MCF 10A (cell line): ENCODE measurements around the gene ADI1. TPM values are rescaled to one million over a fixed set of nuclear protein-coding genes. Genes with fewer than 3 reads are reported as not detected.

Source experiments
- BruUV-seq: library from RNA; stranded (reverse); fragments of 400-500 nt; replicated peaks from 2 replicates; lab custom pipeline; 2021; lab: Mats Ljungman, UMichigan
- CTCF ChIA-PET: fragments of 300-600 bp; sonication (Branson Sonifier 250); formaldehyde crosslinking; extraction: SDS; loops from one replicate; lab custom pipeline; 2021; ENCODE audit warnings: antibody characterized with exemption, inconsistent platforms; lab: Yijun Ruan, JAX
- POLR2A ChIA-PET: fragments of 300-600, 350-650 bp; sonication (Branson Sonifier 250); formaldehyde crosslinking; extraction: SDS; loops from one replicate; lab custom pipeline; 2020; ENCODE audit warnings: antibody characterized with exemption, inconsistent platforms; lab: Yijun Ruan, JAX
- DNase-seq: peaks from one replicate; pipeline ENCODE4 v3.0.0-alpha.2; 2018; ENCODE audit not compliant: unreplicated experiment
- H3K27ac Mint-ChIP-seq: one replicate; pipeline ENCODE4 v1.8.0; 2022; ENCODE audit warnings: mild to moderate bottlenecking, low read depth, mixed read lengths; ENCODE audit not compliant: unreplicated experiment
- H3K27me3 Mint-ChIP-seq: one replicate; pipeline ENCODE4 v1.8.0; 2022; ENCODE audit warnings: mixed read lengths; ENCODE audit not compliant: insufficient read depth, unreplicated experiment
- H3K36me3 Mint-ChIP-seq: one replicate; pipeline ENCODE4 v1.8.0; 2022; ENCODE audit warnings: mild to moderate bottlenecking, moderate library complexity, mixed read lengths; ENCODE audit not compliant: insufficient read depth, unreplicated experiment
- H3K4me1 Mint-ChIP-seq: one replicate; pipeline ENCODE4 v1.8.0; 2022; ENCODE audit warnings: mixed read lengths; ENCODE audit not compliant: insufficient read depth, unreplicated experiment
- H3K4me3 Mint-ChIP-seq: one replicate; pipeline ENCODE4 v1.8.0; 2022; ENCODE audit warnings: mild to moderate bottlenecking, moderate library complexity, mixed read lengths; ENCODE audit not compliant: unreplicated experiment
- H3K9me3 Mint-ChIP-seq: one replicate; pipeline ENCODE4 v1.8.0; 2022; ENCODE audit warnings: mixed read lengths; ENCODE audit not compliant: unreplicated experiment
- CTCF ChIP-seq: fragments of 200-600 bp; IDR thresholded peaks from one replicate; pipeline ENCODE4 v1.8.0; 2022; ENCODE audit warnings: antibody characterized with exemption, mild to moderate bottlenecking; ENCODE audit not compliant: unreplicated experiment
- intact Hi-C: fragments of 100-400 bp; cut with micrococcal nuclease; formaldehyde crosslinking; loops from 2 replicates; pipeline ENCODE4 v1.14.1; 2022
- total RNA-seq: library from RNA; stranded (reverse); gene quantifications from 2 replicates; pipeline ENCODE4 v1.2.3, GENCODE V29; 2022

ADI1 gene
- total RNA-seq, 1 experiment from 2014 or later: 61.9 TPM

- Mint-ChIP-seq H3K4me3 (no peak overlapping the region), H3K27me3 (no peaks in the 10 kb centered on the region), H3K4me1 (no peaks in the 10 kb centered on the region), H3K36me3 (peaks cover 55% of the 10 kb centered on the region), H3K9me3 (no peaks in the 10 kb centered on the region), H3K27ac (no peak overlapping the region)
- POLR2A ChIA-PET: interaction anchor here (0.6 kb wide), 1 partner anchor 104 kb away, joined by 3 read pairs; no protein-coding TSS in a partner anchor
- BruUV-seq: no TSS peak
- TF ChIP-seq CTCF: no peak
- CTCF ChIA-PET: interaction anchor here (0.5 to 2.5 kb wide), 4 partner anchors 8 to 81 kb away, joined by 3 to 12 read pairs (median 4); no protein-coding TSS in a partner anchor
- intact Hi-C loops: no loop called here
- no peak for DNase-seq
Observed at GRCh38 chr2:3447789-3448317, 71.5 kb downstream of the ADI1 start.

Other genes with a start within 250 kb of the ADI1 start
- gene EIPR1, start 141.7 kb downstream of the ADI1 start, total RNA-seq: 42.9 and 49.0 TPM in 2 replicates
- 84.4 and 102 TPM in 2 replicates for gene TRAPPC12, start 139.8 kb downstream of the ADI1 start, total RNA-seq
- gene RNASEH1, start 38.8 kb upstream of the ADI1 start, total RNA-seq: 43.2 and 48.3 TPM in 2 replicates
- gene RPS7, start 55.7 kb upstream of the ADI1 start, total RNA-seq: 1,765 and 1,834 TPM in 2 replicates
- not detected in 2 replicates for gene COLEC11, start 75.6 kb upstream of the ADI1 start, total RNA-seq
- not detected in 2 replicates for gene ALLC, start 138.7 kb upstream of the ADI1 start, total RNA-seq
- gene DCDC2C, start 184.0 kb upstream of the ADI1 start, total RNA-seq: not detected in 2 replicates